GM12801 (cell line): ENCODE measurements around the gene SLC22A23.

ENCODE experiments used
- CTCF ChIP-seq: IDR thresholded peaks from one replicate; pipeline ENCODE4 v1.5.1; 2011; ENCODE audit warnings: control low read depth; ENCODE audit not compliant: insufficient read length; ENCODE audit errors: extremely low read depth

Gene SLC22A23

GRCh38 chr6:3360727-3361045 lies 96.2 kb downstream of the SLC22A23 start:
- TF ChIP-seq CTCF, result no peak

- TF ChIP-seq CTCF, result no peak
Observed at GRCh38 chr6:3359973-3360726, 96.7 kb downstream of the SLC22A23 start.

GRCh38 chr6:3359101-3359752 lies 97.6 kb downstream of the SLC22A23 start:
- no peak for TF ChIP-seq CTCF

GRCh38 chr6:3358413-3359100 lies 98.3 kb downstream of the SLC22A23 start:
- TF ChIP-seq CTCF, result no peak

GRCh38 chr6:3357678-3358077 lies 99.2 kb downstream of the SLC22A23 start:
- no peak for TF ChIP-seq CTCF

- TF ChIP-seq CTCF, result no peak
Observed at GRCh38 chr6:3356824-3357420, 99.9 kb downstream of the SLC22A23 start.
